NCI-H526 treated with DMSO at 0.1 percent for 48 hours (cell line): ENCODE results near the gene TGFBR3.
A peak's percentile ranks its signal among the peaks of the same experiment; 100 is the strongest.

Experiments
- DNase-seq: peaks from one replicate; lab custom pipeline; 2025; lab: John Stamatoyannopoulos, UW

The TGFBR3 gene

GRCh38 chr1:91799159-91799558, 86.8 kb downstream of the TGFBR3 start:
- no peak for DNase-seq

DNA sequence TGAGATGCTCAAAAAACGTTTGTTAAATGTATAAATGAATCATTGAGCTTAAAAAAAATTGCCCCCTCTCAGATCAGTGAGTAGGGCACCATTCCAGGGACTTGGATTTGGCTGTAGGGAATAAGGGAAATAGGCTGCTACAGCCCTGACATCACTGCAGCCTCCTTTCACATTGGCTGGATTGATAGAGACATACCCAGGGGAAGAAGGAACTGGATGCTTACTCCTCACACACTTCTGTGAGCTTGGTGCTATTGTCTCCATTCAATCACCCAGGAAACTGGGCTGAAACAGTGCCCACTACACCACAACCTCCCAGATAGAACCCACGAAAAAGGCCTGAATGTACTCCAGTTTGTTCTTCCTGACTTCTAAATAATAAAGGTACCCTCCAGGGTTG, 87.2 kb downstream of the TGFBR3 start:
- DNase-seq = no peak

GRCh38 chr1:91798241-91798648, 87.7 kb downstream of the TGFBR3 start:
- no peak for DNase-seq

GRCh38 chr1:91797164-91797563, 88.8 kb downstream of the TGFBR3 start:
- DNase-seq = no peak

- DNase-seq = no peak
These were observed 89.6 kb downstream of the TGFBR3 start for GRCh38 chr1:91796390-91796654.

GRCh38 chr1:91795591-91796389, 90.2 kb downstream of the TGFBR3 start:
- peak; percentile 69 for DNase-seq

DNA sequence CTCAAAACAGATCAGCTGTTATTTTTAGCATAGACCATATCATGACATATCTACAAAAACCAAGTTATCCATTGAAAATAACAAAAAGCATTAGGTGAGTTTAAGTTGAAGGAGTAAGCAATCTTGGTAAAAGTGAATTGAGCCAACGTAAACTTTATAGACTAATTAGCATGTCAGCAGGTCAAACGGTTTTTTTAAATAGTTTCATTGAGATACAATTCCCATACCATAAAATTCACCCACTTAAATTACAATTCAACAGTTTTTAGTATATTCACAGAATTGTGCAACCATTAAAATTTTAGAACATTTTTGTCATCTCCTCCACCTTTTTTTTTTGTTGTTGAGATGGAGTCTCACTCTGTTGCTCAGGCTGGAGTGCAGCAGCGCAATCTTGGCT, 92.1 kb downstream of the TGFBR3 start:
- DNase-seq = no peak

GRCh38 chr1:91793189-91793588, 92.8 kb downstream of the TGFBR3 start:
- DNase-seq = no peak

DNA sequence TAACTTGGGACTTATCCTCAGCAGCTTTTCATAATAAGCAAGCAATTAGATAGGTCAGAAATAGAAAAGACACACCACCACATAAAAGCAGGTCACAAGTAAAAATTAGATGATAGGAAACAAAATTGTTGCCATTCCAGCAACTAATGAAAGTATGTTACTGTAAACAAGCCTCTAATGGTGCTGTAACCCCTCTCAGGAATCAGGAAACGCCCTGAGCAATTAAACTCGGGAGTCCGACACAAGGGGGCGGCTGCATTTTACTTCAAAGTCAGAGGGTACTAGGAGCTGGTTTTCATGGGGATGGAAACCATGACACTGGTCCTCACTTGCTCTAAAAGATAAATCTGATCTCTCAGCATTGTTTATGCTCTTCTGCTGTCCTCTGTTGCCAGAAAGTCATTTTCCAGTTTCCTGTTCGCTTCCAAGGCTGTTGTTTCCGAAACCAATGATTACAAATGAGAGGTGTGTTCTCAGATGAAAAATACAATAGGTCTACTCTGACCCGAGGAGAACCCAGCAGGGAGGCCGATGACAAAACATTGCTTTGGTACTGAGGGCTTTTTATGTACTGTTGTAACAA, 93.4 kb downstream of the TGFBR3 start:
- no peak for DNase-seq

DNA sequence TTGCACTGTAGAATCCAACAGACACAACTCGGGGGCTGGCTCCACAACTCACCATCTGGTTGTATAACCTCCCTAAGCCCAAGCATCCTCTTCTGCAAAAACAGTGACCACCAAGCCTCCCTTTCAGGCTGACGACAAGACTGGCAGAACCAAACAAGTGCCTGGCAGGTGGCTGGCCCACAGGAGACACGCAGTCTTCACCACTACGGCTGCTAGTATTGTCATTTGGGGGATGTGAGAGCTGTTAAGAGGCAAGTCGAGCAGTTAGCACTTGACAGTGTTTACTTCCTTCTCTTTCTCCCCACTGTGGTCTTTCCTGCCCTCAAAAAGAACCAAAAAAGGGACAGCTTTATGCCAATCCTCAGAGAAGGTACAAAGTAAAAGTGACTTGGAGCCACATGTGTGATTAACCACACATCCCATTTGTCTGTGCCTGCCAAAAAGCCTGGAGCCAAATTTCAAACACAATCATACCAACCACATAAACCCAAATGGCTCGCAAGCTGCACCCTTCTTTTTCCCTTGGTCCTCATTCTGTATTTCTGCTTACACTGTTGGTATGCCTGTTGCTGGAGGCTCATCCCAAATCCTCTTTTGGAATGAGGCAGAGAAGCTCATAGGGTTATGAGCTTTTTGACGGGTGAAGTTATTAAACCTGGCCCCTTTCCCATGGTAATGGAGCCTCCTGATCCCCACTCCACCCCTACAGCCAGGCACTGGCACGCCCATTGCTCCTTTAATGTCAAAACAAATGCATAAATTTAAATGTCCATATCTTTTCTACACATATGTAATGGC, 94.1 kb downstream of the TGFBR3 start:
- no peak for DNase-seq

DNA sequence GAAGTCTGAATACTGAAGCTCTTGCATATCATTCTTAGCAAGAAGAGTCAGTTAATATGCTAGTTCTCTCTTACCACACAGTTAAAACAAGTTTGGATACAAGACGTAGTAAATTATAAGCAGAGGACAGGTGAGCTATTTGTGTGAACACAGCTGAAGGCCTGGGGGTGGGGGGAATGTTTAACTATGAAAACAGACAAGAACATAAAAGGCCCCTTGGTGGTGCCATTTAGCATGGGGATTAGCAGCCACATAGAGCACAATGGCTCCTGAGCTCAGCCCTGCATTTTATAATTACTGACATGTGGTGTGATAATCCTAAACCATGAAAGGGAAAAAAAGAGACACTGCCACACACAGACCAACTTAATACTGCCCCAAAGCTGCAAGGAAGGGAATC, 94.8 kb downstream of the TGFBR3 start:
- DNase-seq = peak; percentile 97

DNA sequence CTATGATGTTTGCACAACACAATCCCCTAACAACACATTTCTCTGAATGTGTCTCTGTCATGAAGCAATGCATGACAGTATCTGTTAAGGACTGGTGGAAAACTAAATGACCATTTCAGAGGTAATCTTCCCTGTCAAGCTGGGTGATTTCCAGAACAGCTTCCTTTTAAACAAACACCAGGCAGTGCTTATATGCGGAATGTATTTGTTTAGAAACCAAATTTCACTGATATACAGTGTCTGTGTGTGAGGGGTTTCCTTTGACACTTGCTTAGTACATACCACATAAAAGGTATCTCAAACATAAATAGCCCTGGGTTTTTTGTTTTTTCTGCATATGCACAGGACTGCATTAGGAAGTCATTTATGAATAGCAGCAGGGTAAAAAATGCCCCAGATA, 95.6 kb downstream of the TGFBR3 start:
- DNase-seq = peak; percentile 73

GRCh38 chr1:91789273-91789997, 96.5 kb downstream of the TGFBR3 start:
- DNase-seq = no peak

DNA sequence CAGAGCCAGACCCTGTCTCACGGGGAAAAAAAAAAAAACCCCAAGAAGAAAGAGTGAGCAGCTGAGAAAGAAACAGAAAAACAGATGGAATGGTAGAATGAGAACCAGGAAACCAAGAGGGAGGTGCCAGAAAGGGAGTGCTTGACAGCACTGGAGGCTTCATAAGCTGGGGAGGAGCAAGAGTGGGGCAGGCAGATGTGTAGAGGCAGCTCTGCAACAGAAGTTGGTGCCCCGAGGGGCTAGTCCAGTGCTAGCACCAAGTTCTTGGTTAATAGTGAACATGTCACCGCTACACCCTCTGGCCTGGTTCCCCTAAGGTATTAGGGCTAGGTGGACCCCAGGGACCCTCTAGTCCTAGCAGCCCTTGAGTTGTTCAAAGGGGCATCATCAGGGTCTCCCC, 98.0 kb downstream of the TGFBR3 start:
- no peak for DNase-seq

DNA sequence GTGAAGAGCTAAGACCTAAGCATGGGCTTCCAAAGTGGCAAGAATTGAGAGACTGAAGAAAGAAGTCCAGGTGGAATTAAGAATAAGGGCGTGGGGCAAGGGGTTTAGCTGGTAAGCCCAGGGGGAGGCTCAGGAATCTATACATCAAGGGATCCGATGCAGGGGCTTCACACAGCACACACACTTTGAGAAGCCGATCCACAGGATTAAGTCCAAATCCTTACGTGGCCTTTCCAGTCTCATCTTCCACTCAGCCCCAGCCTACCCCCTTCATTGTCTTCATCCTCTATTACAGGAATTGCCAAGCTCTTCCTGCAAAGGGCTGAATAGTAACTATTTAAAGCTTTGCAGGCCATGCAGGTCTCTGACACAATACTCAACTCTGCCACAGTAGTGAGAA, 101.3 kb downstream of the TGFBR3 start:
- no peak for DNase-seq

DNA sequence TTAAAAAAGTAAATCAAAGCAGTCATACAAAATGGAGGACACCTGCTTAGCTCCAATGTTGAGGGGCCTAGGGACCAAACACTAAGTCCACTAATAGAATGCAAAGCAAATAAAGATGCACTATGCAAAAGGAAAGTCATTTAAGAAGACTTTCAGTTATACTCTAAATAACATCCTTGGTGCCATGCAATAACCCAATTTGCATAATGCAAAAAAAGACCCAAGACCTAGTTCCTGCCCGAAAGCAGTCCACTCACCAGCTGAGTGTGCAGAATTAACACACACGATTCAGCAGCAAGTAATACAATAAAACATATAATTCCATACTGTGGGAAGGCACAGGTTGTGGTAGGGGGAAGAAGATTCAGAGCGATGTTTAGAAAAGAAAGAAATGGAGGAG, 101.8 kb downstream of the TGFBR3 start:
- peak; percentile 93 for DNase-seq

DNA sequence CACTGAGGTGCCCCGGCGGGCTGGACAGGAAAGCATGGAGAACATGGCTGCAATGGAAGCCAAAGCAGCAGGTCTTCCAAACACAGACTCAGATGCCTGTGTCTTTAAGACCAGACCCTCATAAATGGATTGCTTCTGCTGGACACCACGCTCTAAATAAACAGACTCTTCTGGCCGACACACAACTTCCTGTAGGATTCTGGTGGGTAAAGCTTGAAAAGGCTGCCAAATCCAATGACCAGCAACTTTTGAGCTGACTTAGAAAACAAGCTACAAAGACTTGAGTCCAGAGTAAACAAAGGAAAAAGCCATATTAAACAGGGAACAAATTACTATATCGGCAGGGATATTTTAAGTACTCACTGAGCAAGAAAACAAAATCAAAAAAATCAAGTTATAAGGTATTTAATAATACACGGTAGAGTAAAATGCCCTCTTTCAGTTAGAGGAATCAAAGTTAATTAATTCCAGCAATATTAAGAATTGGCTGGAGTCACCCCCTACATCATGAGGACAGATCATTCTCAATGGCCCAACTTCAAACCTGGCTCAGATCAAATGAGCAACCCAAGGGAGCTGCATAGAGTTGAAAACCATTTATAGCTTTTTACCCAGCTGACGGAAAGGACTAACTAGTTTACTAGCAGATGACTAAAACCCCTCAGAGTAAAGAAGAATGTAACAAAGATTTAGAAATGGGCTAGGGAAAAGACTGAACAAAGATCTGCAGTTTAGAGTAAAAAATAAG, 102.4 kb downstream of the TGFBR3 start:
- no peak for DNase-seq

DNA sequence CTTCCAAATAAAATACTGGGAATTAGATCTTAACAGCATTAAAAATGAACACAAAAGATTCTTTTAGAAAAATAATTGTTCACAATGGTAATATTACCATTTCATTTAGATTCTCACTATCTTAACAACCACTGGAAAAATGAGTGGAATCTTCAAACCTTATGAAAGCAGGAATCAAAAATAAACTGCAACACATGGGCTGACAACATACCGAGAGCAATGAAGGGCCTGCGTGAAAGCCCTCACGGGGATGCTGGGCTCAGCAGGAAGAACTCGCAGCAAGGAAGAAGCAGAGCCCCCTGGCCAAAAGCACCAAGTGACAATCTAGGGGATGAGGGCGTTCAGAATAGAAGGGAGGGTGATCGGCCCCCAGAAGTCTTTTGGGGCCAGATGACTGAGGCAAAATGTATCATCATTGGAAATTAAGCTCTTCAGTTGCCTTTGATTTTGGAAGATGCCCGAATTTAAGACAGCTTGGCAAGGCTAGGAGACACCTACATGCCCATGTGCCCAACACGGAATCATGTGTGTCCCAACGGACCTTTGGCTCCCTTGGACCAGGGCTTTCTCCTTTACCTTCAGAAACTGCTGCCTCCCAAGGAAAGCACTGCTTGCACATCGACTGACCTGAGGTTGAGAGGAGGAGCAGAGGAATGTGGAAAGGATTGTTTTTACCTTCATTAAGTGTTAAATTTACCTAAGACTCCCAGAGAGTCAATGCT, 103.9 kb downstream of the TGFBR3 start:
- DNase-seq = no peak

DNA sequence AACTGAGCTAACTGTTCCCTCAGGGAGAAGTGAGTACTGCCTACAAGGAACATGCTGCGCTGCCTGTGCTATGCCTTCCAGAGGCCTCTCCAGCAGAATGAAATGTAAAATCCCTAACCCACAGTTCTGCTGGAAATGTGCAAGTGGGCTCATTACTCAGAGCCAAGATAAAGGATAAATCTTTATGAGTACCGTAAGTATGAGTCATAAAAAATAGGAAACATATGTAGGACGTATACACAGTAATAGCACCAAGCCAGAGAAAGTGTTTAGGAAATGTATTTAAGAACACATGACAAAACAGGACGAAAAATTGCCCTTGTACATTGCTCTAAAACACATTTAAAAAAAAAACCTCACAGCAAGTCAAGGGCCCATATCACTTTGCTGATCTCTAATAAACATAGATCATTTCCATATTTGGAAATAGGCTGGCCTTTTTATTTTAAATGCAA, 104.6 kb downstream of the TGFBR3 start:
- peak; percentile 85 for DNase-seq

- DNase-seq = no peak
These were observed 106.4 kb downstream of the TGFBR3 start for GRCh38 chr1:91779548-91780021.

DNA sequence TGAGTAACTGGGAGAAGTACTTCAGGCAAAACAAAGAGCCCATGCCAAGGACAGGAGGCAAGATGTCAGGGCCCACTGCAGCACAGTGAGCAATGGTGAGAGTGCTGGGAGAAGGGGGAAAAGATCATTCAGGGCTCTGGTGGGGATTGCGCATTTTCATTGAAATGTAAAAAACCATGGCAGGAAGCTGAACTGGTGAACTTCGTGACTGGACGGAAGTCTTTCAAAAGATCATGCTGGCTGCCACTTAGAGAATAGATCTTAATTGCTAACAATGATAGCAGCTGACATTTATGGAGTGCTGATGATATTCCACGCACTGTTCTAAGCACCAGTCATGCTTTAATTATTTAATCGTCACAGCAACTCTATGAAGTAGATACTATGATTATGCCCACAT, 107.0 kb downstream of the TGFBR3 start:
- DNase-seq = no peak
